Loucy (cell line): ENCODE data around the gene RAC2.

Source experiments
- H2AFZ ChIP-seq: fragments of 200-600 bp; sonication (generic); 2 replicates; pipeline ENCODE4 v1.6.0; 2016; ENCODE audit warnings: antibody characterized with exemption, mild to moderate bottlenecking, low read length, moderate library complexity
- H3F3A ChIP-seq: fragments of 200-600 bp; 2 replicates; pipeline ENCODE4 v1.6.0; 2016; ENCODE audit warnings: antibody characterized with exemption, low read depth, mild to moderate bottlenecking
- H3K27me3 ChIP-seq: fragments of 200-600 bp; sonication (generic); 2 replicates; pipeline ENCODE4 v1.6.1; 2014; ENCODE audit warnings: low read length, mild to moderate bottlenecking; ENCODE audit not compliant: insufficient read depth, poor library complexity, severe bottlenecking
- H3K36me3 ChIP-seq: fragments of 200-600 bp; sonication (generic); 2 replicates; pipeline ENCODE4 v1.6.1; 2016; ENCODE audit warnings: low read length; ENCODE audit not compliant: insufficient read depth
- H3K4me1 ChIP-seq: fragments of 200-600 bp; sonication (generic); 2 replicates; pipeline ENCODE4 v1.5.1; 2014; ENCODE audit warnings: low read length, mild to moderate bottlenecking; ENCODE audit not compliant: insufficient read depth, poor library complexity, severe bottlenecking
- H3K4me2 ChIP-seq: fragments of 200-600 bp; sonication (generic); 2 replicates; pipeline ENCODE4 v1.6.0; 2014; ENCODE audit warnings: antibody characterized with exemption, low read length, low read depth, mild to moderate bottlenecking; ENCODE audit not compliant: poor library complexity, severe bottlenecking
- H3K4me3 ChIP-seq: fragments of 200-600 bp; sonication (generic); 2 replicates; pipeline ENCODE4 v1.5.1; 2014; ENCODE audit warnings: low read length, mild to moderate bottlenecking, mixed read lengths; ENCODE audit not compliant: poor library complexity, severe bottlenecking
- H3K79me2 ChIP-seq: fragments of 200-600 bp; sonication (generic); 2 replicates; pipeline ENCODE4 v1.6.1; 2014; ENCODE audit warnings: low read length; ENCODE audit not compliant: insufficient read depth
- H3K9ac ChIP-seq: fragments of 200-600 bp; sonication (generic); 2 replicates; pipeline ENCODE4 v1.6.0; 2014; ENCODE audit warnings: mild to moderate bottlenecking, low read depth, low read length, moderate library complexity; ENCODE audit not compliant: poor library complexity, severe bottlenecking
- H3K9me2 ChIP-seq: fragments of 200-600 bp; sonication (generic); replicated peaks from 2 replicates; pipeline ENCODE4 v1.6.1; 2016; ENCODE audit warnings: low read depth, low read length, mixed read lengths
- H3K9me3 ChIP-seq: fragments of 200-600 bp; sonication (generic); 2 replicates; pipeline ENCODE4 v1.6.1; 2014; ENCODE audit warnings: mild to moderate bottlenecking, antibody characterized with exemption, low read length, low read depth; ENCODE audit not compliant: insufficient read depth
- H4K20me1 ChIP-seq: fragments of 200-600 bp; sonication (generic); 2 replicates; pipeline ENCODE4 v1.6.0; 2014; ENCODE audit warnings: antibody characterized with exemption, low read length, mild to moderate bottlenecking; ENCODE audit not compliant: insufficient read depth, poor library complexity, severe bottlenecking
- CTCF ChIP-seq: fragments of 200-600 bp; sonication (generic); conservative IDR thresholded peaks from 2 replicates; pipeline ENCODE4 v1.5.1; 2014; ENCODE audit warnings: mild to moderate bottlenecking, antibody characterized with exemption, low read length
- EZH2phosphoT487 ChIP-seq: fragments of 200-600 bp; IDR thresholded peaks from 2 replicates; pipeline ENCODE4 v1.6.1; 2018; ENCODE audit warnings: antibody characterized with exemption, mild to moderate bottlenecking, moderate library complexity, borderline replicate concordance

Gene RAC2

GRCh38 chr22:37181681-37182080 lies 62.4 kb downstream of the RAC2 start:
- Histone ChIP-seq H3K4me3 (no peak overlapping the region), H3K9me3 (no peaks in the 10 kb centered on the region), H3F3A (0 out of 2 replicates have a peak, but pooled peaks cover 3% of the 10 kb centered on the region), H3K36me3 (no peaks in the 10 kb centered on the region), H2AFZ (no peak overlapping the region), H3K27me3 (no peaks in the 10 kb centered on the region), H3K4me1 (peaks cover 11% of the 10 kb centered on the region), H4K20me1 (no peaks in the 10 kb centered on the region), H3K9ac (no peak overlapping the region), H3K79me2 (no peaks in the 10 kb centered on the region), H3K9me2 (no peaks in the 10 kb centered on the region), H3K4me2 (no peak overlapping the region)
- TF ChIP-seq CTCF (no peak), EZH2phosphoT487 (no peak)

GRCh38 chr22:37180531-37181231 lies 63.4 kb downstream of the RAC2 start:
- Histone ChIP-seq H3K4me3 (no peak overlapping the region), H3K9me3 (no peaks in the 10 kb centered on the region), H3K9ac (no peak overlapping the region), H3K27me3 (no peaks in the 10 kb centered on the region), H3K4me1 (peaks cover 9% of the 10 kb centered on the region), H3K36me3 (no peaks in the 10 kb centered on the region), H2AFZ (no peak overlapping the region), H3F3A (no peaks in the 10 kb centered on the region), H4K20me1 (no peaks in the 10 kb centered on the region), H3K4me2 (no peak overlapping the region), H3K79me2 (no peaks in the 10 kb centered on the region), H3K9me2 (no peaks in the 10 kb centered on the region)
- no peak for TF ChIP-seq EZH2phosphoT487
- TF ChIP-seq CTCF = no peak

- Histone ChIP-seq H3K9me2 (no peaks in the 10 kb centered on the region), H2AFZ (no peak overlapping the region), H3K9me3 (no peaks in the 10 kb centered on the region), H3K4me1 (peaks cover 9% of the 10 kb centered on the region), H3K79me2 (no peaks in the 10 kb centered on the region), H3K27me3 (no peaks in the 10 kb centered on the region), H3K4me2 (no peak overlapping the region), H3K36me3 (no peaks in the 10 kb centered on the region), H4K20me1 (no peaks in the 10 kb centered on the region), H3F3A (no peaks in the 10 kb centered on the region), H3K9ac (no peak overlapping the region), H3K4me3 (no peak overlapping the region)
- no peak for TF ChIP-seq EZH2phosphoT487
- TF ChIP-seq CTCF = no peak
Observed at GRCh38 chr22:37179622-37180420, 64.2 kb downstream of the RAC2 start.
